DMS153 (cell line): Measurements from ENCODE around the gene SIDT2.
A peak's percentile ranks its signal among the peaks of the same experiment; 100 is the strongest.
"Not testable (repeated sequence)": the region's sequence is repeated elsewhere in the genome, so short reads cannot be mapped to it uniquely, and the experiment has no call there.

Experiments used
- DNase-seq: peaks from one replicate; lab custom pipeline; 2025; lab: John Stamatoyannopoulos, UW

SIDT2 gene

GRCh38 chr11:117172724-117173421 lies 5.7 kb upstream of the SIDT2 start:
- no peak for DNase-seq

- no peak for DNase-seq
These were observed 3.4 kb upstream of the SIDT2 start for GRCh38 chr11:117175104-117175503.

GRCh38 chr11:117175781-117176180 lies 2.8 kb upstream of the SIDT2 start:
- DNase-seq, result no peak

GRCh38 chr11:117176186-117176585 lies 2.4 kb upstream of the SIDT2 start:
- DNase-seq, result no peak

- DNase-seq, result no peak
These were observed 871 bp upstream of the SIDT2 start for GRCh38 chr11:117177534-117178209.

- peak; percentile 8 for DNase-seq
These were observed 781 bp downstream of the SIDT2 start for GRCh38 chr11:117179048-117179999.

GRCh38 chr11:117180020-117180419 lies 1.5 kb downstream of the SIDT2 start:
- no peak for DNase-seq

GRCh38 chr11:117180661-117181585 lies 2.4 kb downstream of the SIDT2 start:
- no peak for DNase-seq

GRCh38 chr11:117181586-117182550 lies 3.3 kb downstream of the SIDT2 start:
- no peak for DNase-seq

- no peak for DNase-seq
These were observed 4.0 kb downstream of the SIDT2 start for GRCh38 chr11:117182551-117182935.

GRCh38 chr11:117183178-117183577 lies 4.6 kb downstream of the SIDT2 start:
- DNase-seq, result not testable (repeated sequence)

GRCh38 chr11:117183724-117184349 lies 5.3 kb downstream of the SIDT2 start:
- DNase-seq, result no peak

GRCh38 chr11:117185736-117186430 lies 7.3 kb downstream of the SIDT2 start:
- DNase-seq, result no peak

- no peak for DNase-seq
These were observed 7.9 kb downstream of the SIDT2 start for GRCh38 chr11:117186431-117186761.

GRCh38 chr11:117187007-117187406 lies 8.5 kb downstream of the SIDT2 start:
- no peak for DNase-seq

GRCh38 chr11:117187428-117187798 lies 8.9 kb downstream of the SIDT2 start:
- no peak for DNase-seq

- DNase-seq, result no peak
These were observed 9.4 kb downstream of the SIDT2 start for GRCh38 chr11:117187799-117188481.

- no peak for DNase-seq
These were observed 10.1 kb downstream of the SIDT2 start for GRCh38 chr11:117188620-117189081.
